Measurements from ENCODE around the gene RTN1. TPM values are rescaled to one million over a fixed set of nuclear protein-coding genes. Genes with fewer than 3 reads are reported as not detected.

The RTN1 gene
- polyA plus RNA-seq, 2 of the 4 experiments (the other 2 are of a cell fraction): 0.09 TPM; not detected in 1

GRCh38 chr14:59857328-59857727 lies 13.2 kb downstream of the RTN1 start:
- H3K4me3 ChIP-seq: no peak overlapping the region
- DNase-seq (ENCODE audit: low read depth in 1 of 2, low spot score in 1 of 2) (no peak), FAIRE-seq (no peak), ATAC-seq (no peak)
- ChIA-PET CTCF (no interaction called here), POLR2A (no interaction called here)
- H3K9me3 ChIP-seq: no peaks in the 10 kb centered on the region
- TF ChIP-seq EHMT2 (IDR thresholded peaks at IDR 0.05; ENCODE audit: low read depth): no peak
- TF ChIP-seq, protein P1, sequence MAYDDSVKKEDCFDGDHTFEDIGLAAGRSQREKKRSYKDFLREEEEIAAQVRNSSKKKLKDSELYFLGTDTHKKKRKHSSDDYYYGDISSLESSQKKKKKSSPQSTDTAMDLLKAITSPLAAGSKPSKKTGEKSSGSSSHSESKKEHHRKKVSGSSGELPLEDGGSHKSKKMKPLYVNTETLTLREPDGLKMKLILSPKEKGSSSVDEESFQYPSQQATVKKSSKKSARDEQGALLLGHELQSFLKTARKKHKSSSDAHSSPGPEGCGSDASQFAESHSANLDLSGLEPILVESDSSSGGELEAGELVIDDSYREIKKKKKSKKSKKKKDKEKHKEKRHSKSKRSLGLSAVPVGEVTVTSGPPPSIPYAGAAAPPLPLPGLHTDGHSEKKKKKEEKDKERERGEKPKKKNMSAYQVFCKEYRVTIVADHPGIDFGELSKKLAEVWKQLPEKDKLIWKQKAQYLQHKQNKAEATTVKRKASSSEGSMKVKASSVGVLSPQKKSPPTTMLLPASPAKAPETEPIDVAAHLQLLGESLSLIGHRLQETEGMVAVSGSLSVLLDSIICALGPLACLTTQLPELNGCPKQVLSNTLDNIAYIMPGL (CRISPR knock-in tag; IDR thresholded peaks at IDR 0.05; ENCODE audit: borderline replicate concordance): no peak
- no peak for TF ChIP-seq RAD21 (conservative IDR thresholded peaks at IDR 0.05 in 1 of 2, IDR thresholded peaks at IDR 0.05 in 1 of 2)
- no peak for TF ChIP-seq ELK1 (IDR thresholded peaks at IDR 0.05; ENCODE audit: low read depth, low read length)
- no peak for TF ChIP-seq ESRRA (IDR thresholded peaks at IDR 0.05; ENCODE audit: borderline replicate concordance, low read length)
- no peak for TF ChIP-seq NR3C1 (IDR thresholded peaks at IDR 0.05)
- no peak for TF ChIP-seq HOXB13 (CRISPR knock-in tag; IDR thresholded peaks at IDR 0.05; ENCODE audit: low read depth)
- no peak for TF ChIP-seq EP300 (IDR thresholded peaks at IDR 0.05)
- TF ChIP-seq MYC (IDR thresholded peaks at IDR 0.05; ENCODE audit: borderline replicate concordance, low read length): no peak
- 0% methylated on average over 2 of the region's 2 CpGs for WGBS (ENCODE audit: missing lambda C conversion rate)
- no peak overlapping the region for H3K4me2 ChIP-seq
- no peak overlapping the region for H3K27ac ChIP-seq
- H3K4me1 ChIP-seq: no peaks in the 10 kb centered on the region

GRCh38 chr14:59852350-59852749 lies 18.2 kb downstream of the RTN1 start:
- Histone ChIP-seq H3K4me3 (no peak overlapping the region), H3K9me3 (no peaks in the 10 kb centered on the region), H3K4me2 (no peak overlapping the region), H3K27ac (no peak overlapping the region), H3K4me1 (no peaks in the 10 kb centered on the region)
- DNase-seq (ENCODE audit: low read depth in 1 of 2, low spot score in 1 of 2) (no peak), FAIRE-seq (no peak), ATAC-seq (no peak)
- TF ChIP-seq, protein P2, sequence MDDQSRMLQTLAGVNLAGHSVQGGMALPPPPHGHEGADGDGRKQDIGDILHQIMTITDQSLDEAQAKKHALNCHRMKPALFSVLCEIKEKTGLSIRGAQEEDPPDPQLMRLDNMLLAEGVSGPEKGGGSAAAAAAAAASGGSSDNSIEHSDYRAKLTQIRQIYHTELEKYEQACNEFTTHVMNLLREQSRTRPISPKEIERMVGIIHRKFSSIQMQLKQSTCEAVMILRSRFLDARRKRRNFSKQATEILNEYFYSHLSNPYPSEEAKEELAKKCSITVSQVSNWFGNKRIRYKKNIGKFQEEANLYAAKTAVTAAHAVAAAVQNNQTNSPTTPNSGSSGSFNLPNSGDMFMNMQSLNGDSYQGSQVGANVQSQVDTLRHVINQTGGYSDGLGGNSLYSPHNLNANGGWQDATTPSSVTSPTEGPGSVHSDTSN (IDR thresholded peaks at IDR 0.05): no peak
- TF ChIP-seq MAZ (IDR thresholded peaks at IDR 0.05; ENCODE audit: borderline replicate concordance, low read depth, low read length) (no peak), CBX8 (IDR thresholded peaks at IDR 0.05) (no peak), GATA3 (IDR thresholded peaks at IDR 0.05; ENCODE audit: borderline replicate concordance) (no peak), HDAC2 (IDR thresholded peaks at IDR 0.05) (no peak), POLR2A (IDR thresholded peaks at IDR 0.05; ENCODE audit: low read length) (no peak), CEBPB (IDR thresholded peaks at IDR 0.05) (no peak), E2F6 (IDR thresholded peaks at IDR 0.05; ENCODE audit: borderline replicate concordance, low read depth) (no peak), TFCP2L1 (CRISPR knock-in tag; IDR thresholded peaks at IDR 0.05) (no peak), SREBF2 (IDR thresholded peaks at IDR 0.05) (no peak), EHMT2 (IDR thresholded peaks at IDR 0.05; ENCODE audit: low read depth) (no peak), RCOR1 (IDR thresholded peaks at IDR 0.05; ENCODE audit: low read depth, low read length) (no peak), KDM5A (IDR thresholded peaks at IDR 0.05) (no peak)
- TF ChIP-seq, protein P3, sequence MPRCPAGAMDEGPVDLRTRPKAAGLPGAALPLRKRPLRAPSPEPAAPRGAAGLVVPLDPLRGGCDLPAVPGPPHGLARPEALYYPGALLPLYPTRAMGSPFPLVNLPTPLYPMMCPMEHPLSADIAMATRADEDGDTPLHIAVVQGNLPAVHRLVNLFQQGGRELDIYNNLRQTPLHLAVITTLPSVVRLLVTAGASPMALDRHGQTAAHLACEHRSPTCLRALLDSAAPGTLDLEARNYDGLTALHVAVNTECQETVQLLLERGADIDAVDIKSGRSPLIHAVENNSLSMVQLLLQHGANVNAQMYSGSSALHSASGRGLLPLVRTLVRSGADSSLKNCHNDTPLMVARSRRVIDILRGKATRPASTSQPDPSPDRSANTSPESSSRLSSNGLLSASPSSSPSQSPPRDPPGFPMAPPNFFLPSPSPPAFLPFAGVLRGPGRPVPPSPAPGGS (IDR thresholded peaks at IDR 0.05): no peak
- 5% methylated on average over 2 of the region's 2 CpGs for WGBS (ENCODE audit: missing lambda C conversion rate)
- ChIA-PET CTCF (no interaction called here), POLR2A (no interaction called here)
